BJ (cell line): ENCODE data around the gene DNAH14. TPM values are rescaled to one million over a fixed set of nuclear protein-coding genes. Genes with fewer than 3 reads are reported as not detected.

ENCODE experiments used
- CTCF ChIA-PET: fragments of 350-600 bp; formaldehyde crosslinking; extraction: SDS; loops from one replicate; lab custom pipeline; 2021; ENCODE audit warnings: antibody characterized with exemption, inconsistent platforms; lab: Yijun Ruan, JAX
- POLR2A ChIA-PET: fragments of 300-600 bp; sonication (Branson Sonifier 250); formaldehyde crosslinking; extraction: SDS; loops from one replicate; lab custom pipeline; 2021; ENCODE audit warnings: antibody characterized with exemption; lab: Charles Lee
- DNase-seq: peaks from one replicate; pipeline ENCODE4 v3.0.0-alpha.2; 2011; ENCODE audit warnings: low read depth
- H3K27me3 ChIP-seq: 2 replicates; pipeline ENCODE4 v1.6.0; 2011; ENCODE audit warnings: low read length; ENCODE audit not compliant: control insufficient read depth, insufficient read depth
- H3K36me3 ChIP-seq: 2 replicates; pipeline ENCODE4 v1.5.1; 2011; ENCODE audit warnings: low read length; ENCODE audit not compliant: control insufficient read depth, insufficient read depth
- H3K4me3 ChIP-seq: 2 replicates; pipeline ENCODE4 v1.5.1; 2011; ENCODE audit warnings: low read depth, mild to moderate bottlenecking, control low read depth, low read length
- polyA plus RNA-seq: library from polyadenylated mRNA; depleted of rRNA; stranded (reverse); fragments of >200 nt; gene quantifications from 2 replicates; pipeline ENCODE4 v1.2.3, GENCODE V29; 2011
- TF ChIP-seq, protein P1 (sequence below): IDR thresholded peaks from 2 replicates; pipeline ENCODE4 v1.5.1; 2011; ENCODE audit warnings: low read depth, mild to moderate bottlenecking, control low read depth, inconsistent platforms, low read length, moderate library complexity; ENCODE audit not compliant: insufficient read depth

The DNAH14 gene
- polyA plus RNA-seq, 1 experiment = 1.6 TPM

DNA sequence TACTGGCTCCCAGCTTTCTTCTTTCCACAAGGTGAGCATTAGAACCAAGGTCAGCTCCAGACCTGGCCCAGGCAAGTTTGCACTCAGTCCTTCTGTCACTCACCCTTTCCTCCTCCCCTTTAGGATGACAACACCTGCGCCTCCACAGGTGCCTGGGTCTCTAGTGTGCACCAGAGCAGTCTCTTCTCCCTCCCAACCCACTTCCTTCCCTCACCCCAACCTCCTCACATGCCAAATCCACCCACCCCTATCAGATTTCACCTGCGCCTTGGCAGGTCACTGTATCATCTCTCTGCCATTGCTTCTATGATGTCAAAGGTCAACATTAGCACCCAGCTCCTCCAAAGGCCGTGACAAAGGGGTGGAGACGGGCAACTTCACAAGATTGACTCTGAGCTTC, 460.4 kb downstream of the DNAH14 start:
- Histone ChIP-seq H3K36me3 (no peaks in the 10 kb centered on the region), H3K4me3 (no peak overlapping the region), H3K27me3 (no peaks in the 10 kb centered on the region)
- no peak for DNase-seq
- ChIA-PET CTCF (no interaction called here), POLR2A (no interaction called here)
- TF ChIP-seq, protein P1, sequence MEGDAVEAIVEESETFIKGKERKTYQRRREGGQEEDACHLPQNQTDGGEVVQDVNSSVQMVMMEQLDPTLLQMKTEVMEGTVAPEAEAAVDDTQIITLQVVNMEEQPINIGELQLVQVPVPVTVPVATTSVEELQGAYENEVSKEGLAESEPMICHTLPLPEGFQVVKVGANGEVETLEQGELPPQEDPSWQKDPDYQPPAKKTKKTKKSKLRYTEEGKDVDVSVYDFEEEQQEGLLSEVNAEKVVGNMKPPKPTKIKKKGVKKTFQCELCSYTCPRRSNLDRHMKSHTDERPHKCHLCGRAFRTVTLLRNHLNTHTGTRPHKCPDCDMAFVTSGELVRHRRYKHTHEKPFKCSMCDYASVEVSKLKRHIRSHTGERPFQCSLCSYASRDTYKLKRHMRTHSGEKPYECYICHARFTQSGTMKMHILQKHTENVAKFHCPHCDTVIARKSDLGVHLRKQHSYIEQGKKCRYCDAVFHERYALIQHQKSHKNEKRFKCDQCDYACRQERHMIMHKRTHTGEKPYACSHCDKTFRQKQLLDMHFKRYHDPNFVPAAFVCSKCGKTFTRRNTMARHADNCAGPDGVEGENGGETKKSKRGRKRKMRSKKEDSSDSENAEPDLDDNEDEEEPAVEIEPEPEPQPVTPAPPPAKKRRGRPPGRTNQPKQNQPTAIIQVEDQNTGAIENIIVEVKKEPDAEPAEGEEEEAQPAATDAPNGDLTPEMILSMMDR = no peak

DNA sequence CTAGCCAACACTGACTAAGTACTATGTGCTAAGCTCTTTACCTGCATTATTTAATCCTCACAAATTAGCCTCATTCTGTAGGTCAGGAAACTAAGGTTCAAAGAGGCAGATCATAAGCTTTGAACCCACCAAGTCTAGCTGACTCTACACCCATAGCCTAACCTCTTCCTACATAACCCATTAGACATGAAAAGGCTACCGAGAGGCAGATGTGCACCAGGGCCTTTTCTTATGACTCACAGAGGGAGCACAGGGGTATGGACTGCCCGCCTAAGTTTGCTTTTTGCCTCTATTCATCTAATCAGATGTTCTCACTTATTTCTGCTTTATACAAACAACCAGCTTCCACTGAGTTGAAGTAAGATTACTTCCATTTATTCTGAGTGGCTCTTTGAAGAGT, 466.9 kb downstream of the DNAH14 start:
- CTCF ChIA-PET = interaction anchor here (0.6 kb wide), 1 partner anchor 564 kb away, joined by 3 read pairs; no protein-coding TSS in a partner anchor
- no peaks in the 10 kb centered on the region for H3K27me3 ChIP-seq
- POLR2A ChIA-PET = no interaction called here
- H3K36me3 ChIP-seq = 0 out of 2 replicates have a peak, but pooled peaks cover 1% of the 10 kb centered on the region
- no peak overlapping the region for H3K4me3 ChIP-seq
- TF ChIP-seq, protein P1 = no peak
- DNase-seq = no peak

DNA sequence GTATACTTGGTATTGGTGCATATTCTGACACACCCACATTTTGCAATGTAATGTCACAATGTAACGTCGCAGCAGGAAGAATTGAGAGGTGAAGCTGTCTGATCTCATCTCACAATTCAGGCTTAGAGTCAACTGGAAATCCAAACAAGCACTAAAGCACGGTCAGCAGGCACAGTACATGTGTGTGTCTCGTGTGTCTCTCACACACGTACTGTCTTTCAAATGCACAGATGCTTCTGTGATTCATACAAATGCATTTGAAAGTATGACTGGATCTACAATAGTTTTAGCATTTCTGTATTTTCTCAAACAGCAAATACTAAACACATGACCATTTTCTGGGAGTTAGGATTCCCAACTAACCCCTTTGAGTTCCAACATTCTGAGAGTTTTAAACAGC, 471.5 kb downstream of the DNAH14 start:
- POLR2A ChIA-PET = no interaction called here
- Histone ChIP-seq H3K27me3 (no peaks in the 10 kb centered on the region), H3K4me3 (no peak overlapping the region), H3K36me3 (0 out of 2 replicates have a peak, but pooled peaks cover 3% of the 10 kb centered on the region)
- TF ChIP-seq, protein P1 = no peak
- DNase-seq = no peak
- CTCF ChIA-PET = interaction anchor here (0.7 kb wide), 1 partner anchor 82 kb away, joined by 3 read pairs; no protein-coding TSS in a partner anchor

DNA sequence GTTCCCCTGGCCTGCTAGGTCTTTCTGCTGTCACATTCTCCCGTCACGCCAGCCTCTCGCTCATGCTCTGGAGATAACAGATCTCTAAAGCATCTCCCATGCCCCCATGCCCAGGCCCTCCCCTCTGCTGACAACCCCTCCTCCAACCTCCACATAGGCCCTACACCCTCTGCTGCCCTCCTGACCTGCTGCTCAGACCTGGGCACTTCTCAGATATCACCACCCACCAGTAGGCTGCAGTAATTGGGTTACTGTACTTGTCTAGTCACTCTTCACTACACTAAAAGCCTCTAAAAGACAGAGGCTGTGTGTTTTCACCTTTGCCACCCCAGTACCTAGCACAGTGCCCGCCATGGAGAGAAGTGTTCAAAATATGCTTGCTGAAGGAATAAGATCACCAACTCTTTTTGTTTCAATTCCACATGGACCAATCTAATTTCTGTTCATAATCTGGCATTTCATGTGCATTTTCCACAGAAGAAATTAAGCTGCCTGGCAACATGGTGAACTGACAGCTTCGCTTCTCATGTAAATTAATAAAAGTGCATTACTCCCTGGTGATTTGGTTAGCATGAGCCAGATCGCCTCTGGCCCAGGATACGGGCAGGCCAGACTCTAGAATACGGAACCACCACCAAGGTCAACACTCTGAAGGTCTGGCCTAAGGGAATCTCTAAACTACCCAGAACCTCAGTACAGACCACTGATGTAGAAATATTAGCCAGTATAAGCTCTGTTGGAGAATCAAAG, 477.7 kb downstream of the DNAH14 start:
- TF ChIP-seq, protein P1 = no peak
- Histone ChIP-seq H3K36me3 (peaks cover 2% of the 10 kb centered on the region; the same call in 1 of the 2 replicates), H3K4me3 (no peak overlapping the region), H3K27me3 (no peaks in the 10 kb centered on the region)
- no peak for DNase-seq
- CTCF ChIA-PET = interaction anchor here (0.6 to 1.2 kb wide), 2 partner anchors 19 to 22 kb away, joined by 3 to 5 read pairs; no protein-coding TSS in a partner anchor
- POLR2A ChIA-PET = no interaction called here

DNA sequence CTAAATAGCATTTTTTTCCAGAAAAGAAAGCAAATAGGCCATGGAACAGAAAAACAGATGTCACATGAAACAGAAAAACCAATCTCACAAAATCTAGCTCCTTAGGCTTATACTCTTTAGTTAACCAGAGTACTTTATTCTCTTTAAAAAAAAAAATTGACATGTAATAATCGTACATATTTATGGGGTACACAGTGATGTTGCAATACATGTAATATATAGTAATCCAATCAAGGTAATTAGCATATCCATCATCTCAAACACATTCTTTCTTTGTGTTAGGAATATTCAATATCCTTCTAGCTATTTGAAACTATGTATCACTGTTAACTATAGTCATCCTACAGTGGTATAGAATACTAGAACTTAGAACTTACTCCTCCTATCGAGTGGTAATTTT, 478.3 kb downstream of the DNAH14 start:
- H3K36me3 ChIP-seq = peaks cover 3% of the 10 kb centered on the region
- DNase-seq = no peak
- ChIA-PET POLR2A (no interaction called here), CTCF (interaction anchor here (0.6 to 1.6 kb wide), 4 partner anchors 9 to 67 kb away, joined by 3 to 5 read pairs (median 4); no protein-coding TSS in a partner anchor)
- H3K4me3 ChIP-seq = no peak overlapping the region
- TF ChIP-seq, protein P1 = no peak
- no peaks in the 10 kb centered on the region for H3K27me3 ChIP-seq
